GM10266 (cell line): Measurements from ENCODE around the gene HBS1L.
A peak's percentile ranks its signal among the peaks of the same experiment; 100 is the strongest.

Experiments used
- DNase-seq: peaks from one replicate; pipeline ENCODE4 v3.0.0; 2012; ENCODE audit errors: extremely low spot score
- TF ChIP-seq, protein P1 (sequence below): IDR thresholded peaks from 2 replicates; pipeline ENCODE4 v1.5.1; 2012; ENCODE audit warnings: mild to moderate bottlenecking, low read depth; ENCODE audit not compliant: control insufficient read depth, insufficient read depth; ENCODE audit errors: missing control alignments

The HBS1L gene

GRCh38 chr6:135025775-135026174, 28.8 kb downstream of the HBS1L start:
- TF ChIP-seq, protein P1, sequence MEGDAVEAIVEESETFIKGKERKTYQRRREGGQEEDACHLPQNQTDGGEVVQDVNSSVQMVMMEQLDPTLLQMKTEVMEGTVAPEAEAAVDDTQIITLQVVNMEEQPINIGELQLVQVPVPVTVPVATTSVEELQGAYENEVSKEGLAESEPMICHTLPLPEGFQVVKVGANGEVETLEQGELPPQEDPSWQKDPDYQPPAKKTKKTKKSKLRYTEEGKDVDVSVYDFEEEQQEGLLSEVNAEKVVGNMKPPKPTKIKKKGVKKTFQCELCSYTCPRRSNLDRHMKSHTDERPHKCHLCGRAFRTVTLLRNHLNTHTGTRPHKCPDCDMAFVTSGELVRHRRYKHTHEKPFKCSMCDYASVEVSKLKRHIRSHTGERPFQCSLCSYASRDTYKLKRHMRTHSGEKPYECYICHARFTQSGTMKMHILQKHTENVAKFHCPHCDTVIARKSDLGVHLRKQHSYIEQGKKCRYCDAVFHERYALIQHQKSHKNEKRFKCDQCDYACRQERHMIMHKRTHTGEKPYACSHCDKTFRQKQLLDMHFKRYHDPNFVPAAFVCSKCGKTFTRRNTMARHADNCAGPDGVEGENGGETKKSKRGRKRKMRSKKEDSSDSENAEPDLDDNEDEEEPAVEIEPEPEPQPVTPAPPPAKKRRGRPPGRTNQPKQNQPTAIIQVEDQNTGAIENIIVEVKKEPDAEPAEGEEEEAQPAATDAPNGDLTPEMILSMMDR = no peak
- DNase-seq = no peak

DNA sequence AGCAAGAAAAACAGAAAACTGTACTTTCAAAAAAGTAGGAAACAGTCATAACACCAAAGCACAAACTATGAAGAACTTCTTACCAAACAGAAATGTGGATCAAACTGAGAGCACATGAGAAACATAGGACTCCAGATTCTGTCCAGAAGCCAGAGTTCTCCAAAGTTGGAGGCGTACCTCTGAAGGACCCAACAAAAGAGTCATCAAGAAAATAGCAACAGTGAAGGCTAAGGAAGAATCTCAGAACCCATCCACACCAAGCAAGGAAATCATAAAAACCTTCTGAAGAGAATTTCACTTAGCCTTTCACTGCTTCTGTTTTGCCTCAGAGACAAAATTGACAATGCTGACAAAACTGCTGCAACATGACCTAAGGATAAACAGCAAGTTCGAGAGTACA, 29.4 kb downstream of the HBS1L start:
- DNase-seq = no peak
- TF ChIP-seq, protein P1 = no peak

DNA sequence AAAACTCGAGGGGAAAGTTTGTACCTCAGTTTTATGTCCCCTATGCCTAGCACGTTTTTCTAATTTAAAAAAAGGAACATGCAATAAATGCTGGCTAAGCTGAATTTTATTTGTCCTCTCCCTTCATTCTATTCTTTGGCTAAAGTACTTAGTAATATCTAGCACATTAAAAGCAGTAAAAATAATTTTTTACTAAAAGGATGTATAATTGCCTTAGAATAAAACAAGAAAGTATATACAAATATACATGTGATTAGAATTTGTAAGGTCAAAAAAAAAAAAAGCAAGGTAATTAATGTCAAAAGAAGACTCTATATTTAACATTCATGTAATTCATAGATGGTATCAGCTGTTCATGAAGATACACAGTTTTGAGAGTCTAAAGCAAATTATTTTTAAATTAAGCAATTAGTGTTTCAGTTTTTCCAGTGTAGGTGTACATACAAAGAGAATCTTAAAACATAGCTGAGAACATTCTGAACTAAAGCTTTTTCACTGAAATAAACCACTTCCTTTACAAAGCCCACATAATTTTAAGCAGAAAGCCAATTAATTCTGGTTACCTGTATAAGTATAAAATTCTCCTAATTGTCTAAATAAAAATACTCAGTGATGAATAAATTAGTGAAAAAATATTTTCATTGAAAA, 32.4 kb downstream of the HBS1L start:
- DNase-seq = no peak
- TF ChIP-seq, protein P1 = no peak

- TF ChIP-seq, protein P1 = no peak
Measured at GRCh38 chr6:135021310-135022049, 33.1 kb downstream of the HBS1L start.

DNA sequence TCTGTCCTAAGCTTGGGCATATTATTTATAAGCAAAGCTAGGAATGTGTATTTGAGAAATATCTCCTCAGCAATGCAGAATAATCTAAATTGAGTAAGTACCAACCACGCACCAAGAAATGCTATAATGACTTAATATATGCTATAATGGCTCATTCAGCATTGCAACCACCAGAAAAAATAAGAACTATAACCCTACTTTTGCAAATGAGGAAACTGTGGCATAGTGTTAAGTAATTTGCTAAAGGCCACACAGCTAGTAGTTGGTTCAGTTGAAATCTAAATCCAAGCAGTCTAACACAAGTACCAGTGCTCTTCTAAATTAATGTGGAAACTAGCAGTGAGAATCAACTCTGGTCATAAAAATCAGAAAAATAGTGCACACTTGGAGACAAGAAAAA, 35.7 kb downstream of the HBS1L start:
- TF ChIP-seq, protein P1 = no peak
- DNase-seq = no peak

More at GRCh38 chr6:135021310-135022049, 33.1 kb downstream of the HBS1L start:
- no peak for DNase-seq

GRCh38 chr6:135018052-135018451, 36.6 kb downstream of the HBS1L start:
- TF ChIP-seq, protein P1 = no peak
- no peak for DNase-seq

DNA sequence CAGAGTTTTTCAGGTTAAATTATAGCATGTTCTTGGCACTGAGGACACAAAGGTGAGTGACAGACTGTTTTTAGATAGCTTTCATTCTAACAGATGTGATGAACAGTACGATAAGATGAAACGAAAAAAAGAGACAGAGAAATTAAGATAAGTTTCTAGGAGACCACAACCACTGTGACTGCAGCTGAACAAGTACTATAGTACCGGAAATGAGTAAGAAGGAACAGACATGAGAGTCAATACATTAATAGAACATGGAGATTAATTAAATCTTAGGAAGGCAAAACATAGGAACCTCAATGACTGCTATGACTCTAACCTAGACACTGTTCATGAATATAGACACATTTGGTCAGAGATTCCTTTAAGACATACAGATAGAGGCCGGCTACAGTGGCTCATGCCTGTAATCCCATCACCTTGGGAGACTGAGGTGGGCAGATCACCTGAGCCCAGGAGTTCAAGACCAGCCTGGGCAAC, 40.2 kb downstream of the HBS1L start:
- TF ChIP-seq, protein P1 = no peak
- peak; percentile 35 for DNase-seq
